Panc1 (cell line): ENCODE measurements around the gene ROPN1L. TPM values are rescaled to one million over a fixed set of nuclear protein-coding genes. Genes with fewer than 3 reads are reported as not detected.

Experiments
- ATAC-seq: fragments of 200-7000 bp; cut with Tn5 transposase; 2 replicates; pipeline ENCODE4 v1.9.1; 2020; ENCODE audit warnings: mild to moderate bottlenecking, moderate library complexity
- BruUV-seq: library from RNA; stranded (reverse); fragments of 400-500 nt; replicated peaks from 2 replicates; lab custom pipeline; 2021; lab: Mats Ljungman, UMichigan
- CTCF ChIA-PET: fragments of 300-600 bp; sonication (Branson Sonifier 250); formaldehyde crosslinking; loops from one replicate; lab custom pipeline; 2022; ENCODE audit warnings: antibody characterized with exemption; lab: Charles Lee
- POLR2A ChIA-PET: fragments of 300-600 bp; sonication (Branson Sonifier 250); formaldehyde crosslinking; loops from one replicate; lab custom pipeline; 2022; ENCODE audit warnings: antibody characterized with exemption; lab: Charles Lee
- DNase-seq: peaks from one replicate; pipeline ENCODE4 v3.0.0-alpha.2; 2010; ENCODE audit warnings: low read depth, low spot score
- H3K27ac ChIP-seq: 2 replicates; pipeline ENCODE4 v1.5.1; 2011; ENCODE audit warnings: mild to moderate bottlenecking, low read length, inconsistent platforms
- H3K27me3 ChIP-seq: fragments of 200-500 bp; sonication (Bioruptor generic); 2 replicates; pipeline ENCODE4 v1.6.0; 2014; ENCODE audit warnings: low read length, inconsistent platforms; ENCODE audit not compliant: control insufficient read depth, insufficient read depth
- H3K36me3 ChIP-seq: fragments of 200-500 bp; sonication (Bioruptor generic); 2 replicates; pipeline ENCODE4 v1.5.1; 2014; ENCODE audit warnings: inconsistent platforms, mild to moderate bottlenecking, low read length, moderate library complexity; ENCODE audit not compliant: control insufficient read depth, insufficient read depth
- H3K4me1 ChIP-seq: 2 replicates; pipeline ENCODE4 v1.5.1; 2011; ENCODE audit warnings: inconsistent platforms, mild to moderate bottlenecking, low read length, moderate library complexity; ENCODE audit not compliant: control insufficient read depth, insufficient read depth
- H3K4me3 ChIP-seq, 2 experiments: 2 replicates each; pipeline ENCODE4 v1.5.1; 2011 to 2012; ENCODE audit warnings: low read depth in 2 of 2, low read length in 2 of 2, mild to moderate bottlenecking in 2 of 2, inconsistent platforms in 1 of 2, moderate library complexity in 1 of 2
- H3K9me3 ChIP-seq: fragments of 200-500 bp; sonication (Bioruptor generic); 2 replicates; pipeline ENCODE4 v1.5.1; 2014; ENCODE audit warnings: low read depth, mild to moderate bottlenecking, inconsistent platforms, low read length, moderate library complexity; ENCODE audit not compliant: control insufficient read depth, insufficient read depth
- CTCF ChIP-seq: fragments of 450-650 bp; IDR thresholded peaks from 2 replicates; pipeline ENCODE4 v1.5.1; 2017; ENCODE audit warnings: mild to moderate bottlenecking
- POLR2AphosphoS5 ChIP-seq: IDR thresholded peaks from 2 replicates; pipeline ENCODE4 v1.6.1; 2012; ENCODE audit warnings: mild to moderate bottlenecking, low read depth, low read length, moderate library complexity
- REST ChIP-seq, 2 experiments: IDR thresholded peaks; 2 replicates each; pipeline ENCODE4 v1.6.1; 2011 to 2012; ENCODE audit warnings: low read depth in 2 of 2, control low read depth in 1 of 2, low read length in 1 of 2, mild to moderate bottlenecking in 1 of 2, moderate library complexity in 1 of 2; ENCODE audit not compliant: insufficient read depth in 1 of 2
- SIN3A ChIP-seq: IDR thresholded peaks from 2 replicates; pipeline ENCODE4 v1.6.1; 2012; ENCODE audit warnings: low read depth, mild to moderate bottlenecking, low read length, moderate library complexity, borderline replicate concordance; ENCODE audit not compliant: insufficient read depth
- TCF7L2 ChIP-seq: IDR thresholded peaks from 2 replicates; pipeline ENCODE4 v1.6.1; 2011; ENCODE audit warnings: mild to moderate bottlenecking, low read depth, low read length, inconsistent platforms
- in situ Hi-C: cut with HindIII; loops from 2 replicates; pipeline ENCODE4 v1.10.0; 2016; ENCODE audit warnings: low sequenced_read_pairs, low pct_unique_long_range_greater_than_20kb
- intact Hi-C: fragments of 100-400 bp; cut with micrococcal nuclease; formaldehyde crosslinking; loops from one replicate; pipeline ENCODE4 v1.10.0; 2022; ENCODE audit not compliant: unreplicated experiment
- total RNA-seq: library from RNA; stranded (reverse); gene quantifications from one replicate; pipeline ENCODE4 v1.2.1, GENCODE V29; 2021; ENCODE audit not compliant: unreplicated experiment

Gene ROPN1L
- total RNA-seq, 1 experiment from 2014 or later, result 3.0 TPM

GRCh38 chr5:10424124-10424731 lies 17.5 kb upstream of the ROPN1L start:
- ATAC-seq (peak; percentile 83), DNase-seq (no peak)
- no peaks in the 10 kb centered on the region for H3K4me1 ChIP-seq
- CTCF ChIA-PET, result interaction anchor here (0.5 to 1.9 kb wide), 3 partner anchors 86 to 140 kb away, joined by 6 to 10 read pairs (median 7); no protein-coding TSS in a partner anchor
- BruUV-seq, result no TSS peak
- H3K27me3 ChIP-seq, result no peaks in the 10 kb centered on the region
- H3K4me3 ChIP-seq, result no peak overlapping the region
- no peaks in the 10 kb centered on the region for H3K9me3 ChIP-seq
- H3K27ac ChIP-seq, result no peak overlapping the region
- intact Hi-C loops, result loop anchor here (2.0 kb wide), 1 partner anchor 139 kb away; no protein-coding TSS in a partner anchor
- TF ChIP-seq CTCF (peak; percentile 81), SIN3A (no peak)
- in situ Hi-C loops, result no loop called here
- peaks cover 42% of the 10 kb centered on the region for H3K36me3 ChIP-seq
- POLR2A ChIA-PET, result no interaction called here

DNA sequence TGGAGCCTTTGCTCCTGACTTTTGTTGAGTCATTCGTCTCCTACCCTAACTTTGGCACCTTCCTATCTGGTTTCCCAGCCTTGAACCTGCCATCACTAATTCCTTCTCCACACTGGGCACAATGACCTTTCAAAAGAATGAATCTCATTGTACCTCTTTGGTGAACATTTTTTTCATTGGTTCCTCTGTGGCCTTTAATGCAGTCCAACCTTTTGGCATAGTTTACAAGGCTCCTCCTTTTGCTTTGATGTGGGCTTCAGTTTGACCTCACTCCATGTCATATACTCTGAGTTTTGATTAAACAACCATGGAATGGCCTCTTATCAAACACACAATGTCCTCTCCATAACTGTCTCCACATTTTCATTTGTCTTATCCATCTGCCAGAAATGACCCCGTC lies 14.5 kb upstream of the ROPN1L start:
- H3K9me3 ChIP-seq, result no peaks in the 10 kb centered on the region
- ATAC-seq, result no peak

More for the DNA sequence above, 14.5 kb upstream of the ROPN1L start:
- Histone ChIP-seq H3K27me3 (no peaks in the 10 kb centered on the region), H3K27ac (no peak overlapping the region), H3K36me3 (peaks cover 34% of the 10 kb centered on the region; the same call in 1 of the 2 replicates), H3K4me3 (no peak overlapping the region), H3K4me1 (no peaks in the 10 kb centered on the region)
- TF ChIP-seq TCF7L2, result no peak
- no peak for TF ChIP-seq SIN3A
- TF ChIP-seq POLR2AphosphoS5, result no peak
- TF ChIP-seq REST (IDR thresholded peaks at IDR 0.05; ENCODE audit: insufficient read depth in 1 of 2, low read depth in 2 of 2, low read length in 1 of 2), result no peak
- TF ChIP-seq CTCF, result no peak
- CTCF ChIA-PET, result no interaction called here
- no TSS peak for BruUV-seq
- no peak for DNase-seq
- POLR2A ChIA-PET, result no interaction called here
- intact Hi-C loops (no loop called here), in situ Hi-C loops (no loop called here)
